Astrocyte of the cerebellum (primary cell): ENCODE results near the gene TMEM135.

Experiments
- DNase-seq: peaks from one replicate; pipeline ENCODE4 v3.0.0-alpha.2; 2011; ENCODE audit warnings: low read depth
- H3K4me3 ChIP-seq: 2 replicates; pipeline ENCODE4 v1.5.1; 2011; ENCODE audit warnings: mild to moderate bottlenecking, low read depth, low read length, moderate library complexity
- in situ Hi-C: cut with HindIII; loops from 2 replicates; pipeline ENCODE4 v1.10.0; 2017; ENCODE audit warnings: low sequenced_read_pairs
- TF ChIP-seq, protein P1 (sequence below): IDR thresholded peaks from 2 replicates; pipeline ENCODE4 v1.5.1; 2012; ENCODE audit warnings: low read length, low read depth, moderate library complexity, mild to moderate bottlenecking; ENCODE audit errors: missing control alignments

TMEM135 gene

DNA sequence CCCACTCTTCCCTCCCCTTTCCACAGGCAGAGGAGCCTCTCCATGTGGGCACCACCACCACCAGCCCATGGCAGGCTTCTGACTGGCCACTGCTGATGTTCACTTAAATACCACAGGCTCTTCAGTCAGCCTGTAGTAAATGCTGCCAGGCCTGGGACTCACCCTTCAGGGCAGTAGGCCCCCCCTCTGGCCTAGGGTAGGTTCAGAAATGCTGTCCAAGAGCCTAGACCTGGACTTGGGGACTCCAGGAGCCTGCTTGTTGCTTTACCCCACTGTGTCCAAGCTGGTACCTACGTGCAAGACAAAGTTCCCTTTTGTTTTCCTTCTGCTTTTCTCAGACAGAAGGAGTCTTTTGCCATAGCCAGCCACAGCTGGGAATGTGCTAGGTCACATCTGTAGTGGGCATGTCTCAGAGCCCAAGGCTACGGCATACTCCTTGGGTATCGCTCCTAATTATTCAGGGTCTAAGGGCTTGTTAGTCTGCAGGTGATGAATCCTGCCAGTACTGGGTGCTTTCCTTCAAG is 38.6 kb downstream of the TMEM135 start:
- H3K4me3 ChIP-seq: no peak overlapping the region
- TF ChIP-seq, protein P1, sequence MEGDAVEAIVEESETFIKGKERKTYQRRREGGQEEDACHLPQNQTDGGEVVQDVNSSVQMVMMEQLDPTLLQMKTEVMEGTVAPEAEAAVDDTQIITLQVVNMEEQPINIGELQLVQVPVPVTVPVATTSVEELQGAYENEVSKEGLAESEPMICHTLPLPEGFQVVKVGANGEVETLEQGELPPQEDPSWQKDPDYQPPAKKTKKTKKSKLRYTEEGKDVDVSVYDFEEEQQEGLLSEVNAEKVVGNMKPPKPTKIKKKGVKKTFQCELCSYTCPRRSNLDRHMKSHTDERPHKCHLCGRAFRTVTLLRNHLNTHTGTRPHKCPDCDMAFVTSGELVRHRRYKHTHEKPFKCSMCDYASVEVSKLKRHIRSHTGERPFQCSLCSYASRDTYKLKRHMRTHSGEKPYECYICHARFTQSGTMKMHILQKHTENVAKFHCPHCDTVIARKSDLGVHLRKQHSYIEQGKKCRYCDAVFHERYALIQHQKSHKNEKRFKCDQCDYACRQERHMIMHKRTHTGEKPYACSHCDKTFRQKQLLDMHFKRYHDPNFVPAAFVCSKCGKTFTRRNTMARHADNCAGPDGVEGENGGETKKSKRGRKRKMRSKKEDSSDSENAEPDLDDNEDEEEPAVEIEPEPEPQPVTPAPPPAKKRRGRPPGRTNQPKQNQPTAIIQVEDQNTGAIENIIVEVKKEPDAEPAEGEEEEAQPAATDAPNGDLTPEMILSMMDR: no peak
- in situ Hi-C loops: no loop called here
- DNase-seq: no peak

DNA sequence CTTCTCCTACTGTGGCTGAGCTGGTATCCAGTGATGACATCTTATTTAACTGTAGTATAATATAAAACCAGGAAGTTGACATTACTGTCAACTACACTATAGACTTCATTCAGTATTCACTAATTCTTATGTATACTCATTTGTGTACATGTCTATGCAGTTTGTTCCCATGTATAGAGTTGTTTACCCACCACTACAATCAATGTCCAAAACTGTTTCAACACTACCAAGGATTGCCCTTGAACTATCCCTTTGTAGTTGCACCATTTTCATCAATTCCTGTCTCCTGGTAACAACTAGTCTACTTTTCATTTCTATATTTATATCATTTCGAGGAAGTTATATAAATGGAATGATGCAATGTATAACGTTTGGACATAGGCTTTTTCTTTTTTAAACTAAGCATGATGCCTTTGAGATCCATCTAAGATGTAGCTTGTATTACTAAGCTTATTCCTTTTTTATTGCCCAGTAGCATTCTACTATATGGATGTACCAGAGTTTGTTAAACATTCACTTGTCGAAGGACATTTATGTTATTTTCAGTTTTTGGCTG is 39.2 kb downstream of the TMEM135 start:
- in situ Hi-C loops: no loop called here
- DNase-seq: no peak

DNA sequence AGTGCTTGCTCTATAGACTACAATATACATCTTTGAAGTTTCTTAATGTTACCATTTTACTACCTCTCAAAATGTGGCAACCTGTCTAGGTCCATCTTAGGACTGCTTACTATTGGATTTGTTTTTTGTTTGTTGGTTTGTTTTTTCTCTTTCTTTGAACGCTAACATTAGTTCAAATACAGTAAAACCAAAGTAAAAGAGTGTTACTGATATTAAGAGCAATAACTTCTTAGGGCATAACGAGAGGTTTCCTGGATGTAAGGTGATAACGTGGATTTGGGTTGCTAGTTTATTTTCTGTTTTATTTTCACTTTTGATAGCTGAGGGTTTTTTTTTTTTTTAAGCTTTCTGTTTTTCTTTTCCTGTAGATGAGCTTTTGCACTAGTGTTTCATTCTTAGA is 43.6 kb downstream of the TMEM135 start:
- TF ChIP-seq, protein P1: no peak
- no peak overlapping the region for H3K4me3 ChIP-seq
- no peak for DNase-seq
- in situ Hi-C loops: no loop called here

More for the DNA sequence above, 39.2 kb downstream of the TMEM135 start:
- TF ChIP-seq, protein P1: no peak
- no peak overlapping the region for H3K4me3 ChIP-seq

DNA sequence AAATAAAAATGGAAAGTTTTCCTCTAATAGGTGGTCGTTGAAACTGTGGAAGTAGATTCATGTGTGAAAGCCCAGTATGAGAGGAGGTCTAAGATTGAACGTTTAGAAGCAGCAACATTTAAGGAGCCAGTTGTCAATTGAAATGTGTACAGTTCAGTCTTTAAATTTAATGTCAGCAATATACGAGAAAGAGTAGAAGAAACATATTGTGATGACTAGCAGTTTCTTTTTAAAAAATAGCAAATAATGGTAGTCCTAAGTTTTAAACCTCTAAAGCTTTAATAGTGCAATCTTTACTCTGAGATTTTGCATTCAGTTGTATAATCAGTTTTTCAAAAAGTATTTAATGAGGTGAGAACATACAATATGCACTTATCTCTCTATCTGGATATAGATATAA is 44.9 kb downstream of the TMEM135 start:
- no peak for DNase-seq
- in situ Hi-C loops: no loop called here
- TF ChIP-seq, protein P1: no peak
- no peak overlapping the region for H3K4me3 ChIP-seq

DNA sequence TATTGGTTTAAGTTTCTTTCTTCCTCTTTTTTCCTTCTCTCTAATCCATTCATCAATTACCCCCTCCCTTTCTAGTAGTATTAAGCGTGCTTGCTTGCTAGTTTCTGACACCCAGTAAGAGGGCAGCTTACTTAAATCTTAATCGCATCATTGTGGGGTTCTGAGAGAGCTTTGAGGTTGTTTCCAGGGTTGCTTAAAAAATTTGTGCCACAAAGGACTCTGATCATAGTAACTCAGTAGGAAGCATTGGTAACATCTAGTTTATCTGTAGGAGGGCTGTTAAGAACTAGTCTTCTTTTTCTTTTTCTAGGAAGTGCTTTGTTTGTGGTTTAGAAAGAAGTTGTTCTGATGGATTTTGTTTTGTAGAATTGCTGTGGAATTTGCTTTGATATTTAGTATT is 45.3 kb downstream of the TMEM135 start:
- no peak overlapping the region for H3K4me3 ChIP-seq
- TF ChIP-seq, protein P1: no peak
- in situ Hi-C loops: no loop called here
- no peak for DNase-seq

GRCh38 chr11:87092159-87092558 is 54.4 kb downstream of the TMEM135 start:
- DNase-seq: no peak
- TF ChIP-seq, protein P1: no peak
- H3K4me3 ChIP-seq: no peak overlapping the region
- in situ Hi-C loops: no loop called here
